Tibial artery (tissue), 4 donors: ENCODE measurements around the gene CCNG2.

Source experiments
- DNase-seq, 2 donors: peaks; one replicate each; pipeline ENCODE4 v3.0.0-alpha.2; 2019
- H3K27ac ChIP-seq, 2 donors: fragments of 200-600 bp; sonication (generic) in 1 of 2; 1 replicate in 1 of 2; 2 replicates in 1 of 2; pipeline ENCODE4 v1.5.1; 2018 to 2019; ENCODE audit warnings: mild to moderate bottlenecking in 1 of 2
- H3K27me3 ChIP-seq, 2 donors: fragments of 200-600 bp; sonication (generic) in 1 of 2; one replicate each; pipeline versions ENCODE4 v1.5.1 to v1.6.0; 2016 to 2019
- H3K36me3 ChIP-seq, 3 donors: fragments of 200-600 bp; sonication (generic) in 2 of 3; one replicate each; pipeline ENCODE4 v1.5.1; 2016 to 2019; ENCODE audit warnings: mild to moderate bottlenecking in 2 of 3
- H3K4me1 ChIP-seq, 4 donors: fragments of 200-600 bp; sonication (generic) in 2 of 4; 1 replicate in 3 of 4; 2 replicates in 1 of 4; pipeline ENCODE4 v1.5.1; 2016 to 2019
- H3K4me3 ChIP-seq, 2 donors: fragments of 200-600 bp; sonication (generic) in 1 of 2; 1 replicate in 1 of 2; 2 replicates in 1 of 2; pipeline ENCODE4 v1.5.1; 2018 to 2019; ENCODE audit warnings: mild to moderate bottlenecking in 2 of 2
- H3K9me3 ChIP-seq, 3 donors: fragments of 200-600 bp; sonication (generic) in 1 of 3; one replicate each; pipeline ENCODE4 v1.5.1; 2016 to 2019
- intact Hi-C: fragments of 100-400 bp; cut with DNase I; formaldehyde crosslinking; loops from one replicate; pipeline ENCODE4 v1.15.0; 2023; ENCODE audit warnings: low total_unique reads
- TF ChIP-seq, protein P1 (sequence below), 2 experiments: fragments of 200-600 bp in 1 of 2; fragments of 450-650 bp in 1 of 2; IDR thresholded peaks; one replicate each; pipeline ENCODE4 v1.5.1; 2017 to 2019; ENCODE audit warnings: antibody characterized with exemption in 2 of 2, mild to moderate bottlenecking in 1 of 2, moderate library complexity in 1 of 2

The CCNG2 gene

GRCh38 chr4:77172336-77172735, 15.3 kb downstream of the CCNG2 start:
- no peak for DNase-seq
- Histone ChIP-seq H3K27me3 (no peaks in the 10 kb centered on the region), H3K4me3 (no peak overlapping the region), H3K36me3 (peaks cover 12 to 39% (median 36%) of the 10 kb centered on the region in 3 donors), H3K27ac (no peak overlapping the region), H3K4me1 (no peaks in the 10 kb centered on the region), H3K9me3 (no peaks in the 10 kb centered on the region)
- intact Hi-C loops: no loop called here
- TF ChIP-seq, protein P1, sequence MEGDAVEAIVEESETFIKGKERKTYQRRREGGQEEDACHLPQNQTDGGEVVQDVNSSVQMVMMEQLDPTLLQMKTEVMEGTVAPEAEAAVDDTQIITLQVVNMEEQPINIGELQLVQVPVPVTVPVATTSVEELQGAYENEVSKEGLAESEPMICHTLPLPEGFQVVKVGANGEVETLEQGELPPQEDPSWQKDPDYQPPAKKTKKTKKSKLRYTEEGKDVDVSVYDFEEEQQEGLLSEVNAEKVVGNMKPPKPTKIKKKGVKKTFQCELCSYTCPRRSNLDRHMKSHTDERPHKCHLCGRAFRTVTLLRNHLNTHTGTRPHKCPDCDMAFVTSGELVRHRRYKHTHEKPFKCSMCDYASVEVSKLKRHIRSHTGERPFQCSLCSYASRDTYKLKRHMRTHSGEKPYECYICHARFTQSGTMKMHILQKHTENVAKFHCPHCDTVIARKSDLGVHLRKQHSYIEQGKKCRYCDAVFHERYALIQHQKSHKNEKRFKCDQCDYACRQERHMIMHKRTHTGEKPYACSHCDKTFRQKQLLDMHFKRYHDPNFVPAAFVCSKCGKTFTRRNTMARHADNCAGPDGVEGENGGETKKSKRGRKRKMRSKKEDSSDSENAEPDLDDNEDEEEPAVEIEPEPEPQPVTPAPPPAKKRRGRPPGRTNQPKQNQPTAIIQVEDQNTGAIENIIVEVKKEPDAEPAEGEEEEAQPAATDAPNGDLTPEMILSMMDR (IDR thresholded peaks at IDR 0.05): no peak

DNA sequence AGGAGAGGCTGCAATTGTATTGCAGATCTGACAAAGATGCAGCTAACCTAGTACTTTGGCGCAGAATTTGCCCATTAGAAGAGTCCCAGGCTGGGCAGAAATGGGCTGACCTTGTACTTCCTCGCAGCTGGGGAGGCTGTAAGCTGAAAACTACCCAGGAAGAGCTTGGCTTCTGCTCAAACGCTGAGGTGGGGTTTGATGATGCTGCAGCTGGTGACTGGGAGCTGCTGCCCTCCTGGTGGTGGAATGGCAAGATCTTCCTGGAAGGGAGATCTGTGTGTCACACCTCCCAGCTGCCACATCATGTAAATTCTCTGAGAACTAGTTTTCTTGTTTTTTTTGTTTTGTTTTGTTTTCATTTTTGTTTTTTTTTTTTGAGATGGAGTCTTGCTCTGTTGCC, 17.4 kb downstream of the CCNG2 start:
- no peaks in the 10 kb centered on the region for H3K4me1 ChIP-seq
- H3K36me3 ChIP-seq: peaks cover 0 to 19% (median 15%) of the 10 kb centered on the region in 3 donors
- intact Hi-C loops: no loop called here
- no peaks in the 10 kb centered on the region for H3K27me3 ChIP-seq
- H3K4me3 ChIP-seq: no peak overlapping the region
- no peak overlapping the region for H3K27ac ChIP-seq
- H3K9me3 ChIP-seq: no peaks in the 10 kb centered on the region
- TF ChIP-seq, protein P1 (IDR thresholded peaks at IDR 0.05): no peak
- no peak for DNase-seq

- intact Hi-C loops: no loop called here
- DNase-seq: no peak
- peaks cover 0 to 11% (median 7%) of the 10 kb centered on the region in 3 donors for H3K36me3 ChIP-seq
These were observed 18.2 kb downstream of the CCNG2 start for GRCh38 chr4:77175201-77175611.

DNA sequence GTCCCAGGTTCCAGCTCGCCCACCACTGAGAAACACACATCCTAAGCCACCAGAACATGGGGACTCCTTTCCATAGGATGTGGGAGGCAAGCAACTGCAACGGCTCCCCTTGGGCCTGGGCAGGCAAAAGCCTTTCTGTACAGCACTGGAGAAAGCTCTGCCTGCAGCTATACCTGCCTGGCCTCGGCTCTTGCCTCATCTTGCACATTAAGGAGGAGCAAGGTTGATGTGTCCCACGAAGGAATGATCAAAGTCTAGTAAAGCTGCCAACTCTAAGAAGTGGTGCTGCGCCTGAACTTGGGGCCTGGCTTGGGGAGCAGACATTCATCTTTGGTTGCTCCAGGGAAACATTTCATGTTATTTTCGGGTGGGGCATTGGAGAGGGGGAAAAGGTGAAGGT, 19.6 kb downstream of the CCNG2 start:
- TF ChIP-seq, protein P1 (IDR thresholded peaks at IDR 0.05): no peak
- H3K36me3 ChIP-seq: no peaks in the 10 kb centered on the region
- no peak overlapping the region for H3K27ac ChIP-seq
- no peak for DNase-seq
- intact Hi-C loops: no loop called here
- no peaks in the 10 kb centered on the region for H3K27me3 ChIP-seq
- no peak overlapping the region for H3K4me3 ChIP-seq
- no peaks in the 10 kb centered on the region for H3K4me1 ChIP-seq
- H3K9me3 ChIP-seq: no peaks in the 10 kb centered on the region

More at GRCh38 chr4:77175201-77175611, 18.2 kb downstream of the CCNG2 start:
- TF ChIP-seq, protein P1 (IDR thresholded peaks at IDR 0.05): no peak
- H3K27ac ChIP-seq: no peak overlapping the region
- H3K9me3 ChIP-seq: no peaks in the 10 kb centered on the region
- H3K4me1 ChIP-seq: no peaks in the 10 kb centered on the region
- H3K4me3 ChIP-seq: no peak overlapping the region
- no peaks in the 10 kb centered on the region for H3K27me3 ChIP-seq

DNA sequence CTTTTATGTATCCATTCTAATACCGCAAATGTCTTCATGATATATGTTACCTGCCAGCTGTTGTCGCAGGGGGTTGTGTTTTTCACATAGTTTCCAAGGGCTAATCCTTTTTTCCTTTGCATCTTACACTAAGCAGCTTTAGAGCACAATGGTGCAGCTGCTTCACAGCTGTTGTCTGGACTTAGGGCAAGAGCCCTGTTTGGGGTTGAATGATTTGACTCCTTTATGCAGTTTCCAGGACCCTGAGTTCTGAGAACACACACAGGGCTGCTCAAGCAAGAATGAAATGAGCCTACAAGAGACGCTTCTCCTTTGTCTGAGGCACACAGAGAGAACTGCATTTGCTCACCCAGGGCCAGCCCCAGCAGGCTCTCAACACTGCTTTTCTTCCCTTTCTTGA, 20.2 kb downstream of the CCNG2 start:
- Histone ChIP-seq H3K4me3 (no peak overlapping the region), H3K4me1 (no peaks in the 10 kb centered on the region), H3K27me3 (no peaks in the 10 kb centered on the region), H3K27ac (no peak overlapping the region), H3K36me3 (no peaks in the 10 kb centered on the region), H3K9me3 (no peaks in the 10 kb centered on the region)
- TF ChIP-seq, protein P1 (IDR thresholded peaks at IDR 0.05): no peak
- no peak for DNase-seq
- intact Hi-C loops: no loop called here

- TF ChIP-seq, protein P1 (IDR thresholded peaks at IDR 0.05): no peak
- no peaks in the 10 kb centered on the region for H3K4me1 ChIP-seq
- no peaks in the 10 kb centered on the region for H3K9me3 ChIP-seq
- H3K4me3 ChIP-seq: no peak overlapping the region
- no peaks in the 10 kb centered on the region for H3K27me3 ChIP-seq
- no peak overlapping the region for H3K27ac ChIP-seq
- intact Hi-C loops: no loop called here
- no peaks in the 10 kb centered on the region for H3K36me3 ChIP-seq
- DNase-seq: no peak
These were observed 21.6 kb downstream of the CCNG2 start for GRCh38 chr4:77178560-77178959.
